H9 (cell line): ENCODE measurements around the gene SUN2. TPM values are rescaled to one million over a fixed set of nuclear protein-coding genes. Genes with fewer than 3 reads are reported as not detected.

Source experiments
- DNase-seq: peaks from one replicate; pipeline ENCODE4 v3.0.0-alpha.2; 2017
- H2AFZ ChIP-seq: one replicate; pipeline ENCODE4 v1.6.1; 2013; ENCODE audit warnings: mild to moderate bottlenecking, low read length, control low read depth, moderate library complexity
- H2AK5ac ChIP-seq: 2 replicates; pipeline ENCODE4 v1.6.1; 2013; ENCODE audit warnings: low read length, control low read depth, mixed read lengths; ENCODE audit not compliant: insufficient read length
- H2BK120ac ChIP-seq: one replicate; pipeline ENCODE4 v1.6.1; 2013; ENCODE audit warnings: low read depth, mild to moderate bottlenecking, low read length, control low read depth, inconsistent platforms; ENCODE audit not compliant: poor library complexity, severe bottlenecking
- H2BK12ac ChIP-seq: 2 replicates; pipeline ENCODE4 v1.6.1; 2013; ENCODE audit warnings: low read length, control low read depth, mixed read lengths, low read depth; ENCODE audit not compliant: insufficient read length
- H2BK15ac ChIP-seq: 2 replicates; pipeline ENCODE4 v1.6.1; 2013; ENCODE audit warnings: low read depth, low read length, control low read depth
- H2BK20ac ChIP-seq: one replicate; pipeline ENCODE4 v1.6.1; 2013; ENCODE audit warnings: low read depth, mild to moderate bottlenecking, low read length, control low read depth, inconsistent platforms; ENCODE audit not compliant: poor library complexity, severe bottlenecking
- H2BK5ac ChIP-seq: 2 replicates; pipeline ENCODE4 v1.6.1; 2013; ENCODE audit warnings: low read length, control low read depth, mixed read lengths; ENCODE audit not compliant: insufficient read length
- H3K14ac ChIP-seq: 2 replicates; pipeline ENCODE4 v1.6.1; 2013; ENCODE audit warnings: low read length, control low read depth; ENCODE audit not compliant: insufficient read depth
- H3K18ac ChIP-seq: 2 replicates; pipeline ENCODE4 v1.6.1; 2013; ENCODE audit warnings: low read depth, mild to moderate bottlenecking, mixed read lengths, low read length, control low read depth; ENCODE audit not compliant: insufficient read length
- H3K23ac ChIP-seq: 2 replicates; pipeline ENCODE4 v1.6.1; 2013; ENCODE audit warnings: low read length, control low read depth, mixed read lengths, low read depth; ENCODE audit not compliant: insufficient read length
- H3K23me2 ChIP-seq: 2 replicates; pipeline ENCODE4 v1.6.1; 2013; ENCODE audit warnings: low read depth, mild to moderate bottlenecking, mixed read lengths, low read length, control low read depth; ENCODE audit not compliant: insufficient read length, poor library complexity, severe bottlenecking
- H3K27ac ChIP-seq: 2 replicates; pipeline ENCODE4 v1.5.1; 2013; ENCODE audit warnings: low read length, control low read depth, mixed read lengths, low read depth; ENCODE audit not compliant: insufficient read length
- H3K27me3 ChIP-seq: 2 replicates; pipeline ENCODE4 v1.6.1; 2013; ENCODE audit warnings: low read length, control low read depth, inconsistent platforms; ENCODE audit not compliant: insufficient read depth
- H3K4ac ChIP-seq: 2 replicates; pipeline ENCODE4 v1.6.1; 2013; ENCODE audit warnings: low read depth, mild to moderate bottlenecking, control low read depth, inconsistent platforms, low read length, moderate library complexity
- H3K4me1 ChIP-seq: 2 replicates; pipeline ENCODE4 v1.6.1; 2013; ENCODE audit warnings: low read length, control low read depth, inconsistent platforms; ENCODE audit not compliant: insufficient read depth
- H3K4me2 ChIP-seq: 2 replicates; pipeline ENCODE4 v1.6.1; 2013; ENCODE audit warnings: low read length, control low read depth, mixed read lengths; ENCODE audit not compliant: insufficient read length, insufficient read depth
- H3K56ac ChIP-seq: 2 replicates; pipeline ENCODE4 v1.6.1; 2013; ENCODE audit warnings: low read depth, mild to moderate bottlenecking, mixed read lengths, low read length, control low read depth; ENCODE audit not compliant: insufficient read length
- H3K79me1 ChIP-seq: 2 replicates; pipeline ENCODE4 v1.6.1; 2013; ENCODE audit warnings: low read depth, mild to moderate bottlenecking, moderate library complexity, low read length, control low read depth, inconsistent platforms; ENCODE audit not compliant: insufficient read depth, poor library complexity, severe bottlenecking
- H3K79me2 ChIP-seq: 2 replicates; pipeline ENCODE4 v1.6.1; 2013; ENCODE audit warnings: low read length, control low read depth, inconsistent platforms; ENCODE audit not compliant: insufficient read depth
- H3K9ac ChIP-seq: 2 replicates; pipeline ENCODE4 v1.6.1; 2013; ENCODE audit warnings: low read length, control low read depth, mixed read lengths; ENCODE audit not compliant: insufficient read length; ENCODE audit errors: extremely low read depth
- H3K9me3 ChIP-seq: one replicate; pipeline ENCODE4 v1.6.1; 2013; ENCODE audit warnings: low read depth, low read length, inconsistent platforms; ENCODE audit not compliant: control insufficient read depth
- H3T11ph ChIP-seq: one replicate; pipeline ENCODE4 v1.6.1; 2013; ENCODE audit warnings: mild to moderate bottlenecking, low read length, control low read depth, inconsistent platforms
- H4K20me1 ChIP-seq: one replicate; pipeline ENCODE4 v1.6.1; 2013; ENCODE audit not compliant: control insufficient read depth, insufficient read length, insufficient read depth
- H4K5ac ChIP-seq: 2 replicates; pipeline ENCODE4 v1.6.1; 2013; ENCODE audit warnings: low read depth, mild to moderate bottlenecking, mixed read lengths, low read length, control low read depth; ENCODE audit not compliant: insufficient read length
- H4K8ac ChIP-seq: replicated peaks from 2 replicates; pipeline ENCODE4 v1.6.1; 2013; ENCODE audit warnings: low read length, control low read depth, mixed read lengths, low read depth; ENCODE audit not compliant: insufficient read length
- H4K91ac ChIP-seq: 2 replicates; pipeline ENCODE4 v1.6.1; 2013; ENCODE audit warnings: low read depth, mild to moderate bottlenecking, moderate library complexity, mixed read lengths, low read length, control low read depth; ENCODE audit not compliant: insufficient read length
- H3K27ac Mint-ChIP-seq, 3 experiments: 2 replicates in 2 of 3; 3 replicates in 1 of 3; pipeline ENCODE4 v1.8.0; 2020 to 2021; ENCODE audit warnings: mixed read lengths in 3 of 3, mild to moderate bottlenecking in 1 of 3, moderate library complexity in 1 of 3
- H3K27me3 Mint-ChIP-seq: 2 replicates; pipeline ENCODE4 v1.8.0; 2021; ENCODE audit warnings: low read depth, mild to moderate bottlenecking, moderate library complexity, mixed read lengths
- H3K36me3 Mint-ChIP-seq, 3 experiments: 2 replicates in 2 of 3; 3 replicates in 1 of 3; pipeline ENCODE4 v1.8.0; 2020 to 2021; ENCODE audit warnings: low read depth in 3 of 3, mixed read lengths in 3 of 3; ENCODE audit not compliant: insufficient read depth in 1 of 3
- H3K4me1 Mint-ChIP-seq, 2 experiments: 2 replicates each; pipeline ENCODE4 v1.8.0; 2020; ENCODE audit warnings: mixed read lengths in 2 of 2
- H3K4me3 Mint-ChIP-seq, 2 experiments: 2 replicates in 1 of 2; 3 replicates in 1 of 2; pipeline ENCODE4 v1.8.0; 2020 to 2021; ENCODE audit warnings: mild to moderate bottlenecking in 2 of 2, mixed read lengths in 2 of 2, moderate library complexity in 1 of 2
- H3K9me3 Mint-ChIP-seq, 2 experiments: 2 replicates in 1 of 2; 3 replicates in 1 of 2; pipeline ENCODE4 v1.8.0; 2020; ENCODE audit warnings: mild to moderate bottlenecking in 2 of 2, mixed read lengths in 2 of 2, moderate library complexity in 1 of 2
- CTCF ChIP-seq: fragments of 200-600 bp; sonication (generic); conservative IDR thresholded peaks from 3 replicates; pipeline ENCODE4 v1.8.0; 2021; ENCODE audit warnings: antibody characterized with exemption, mild to moderate bottlenecking
- WGBS: extraction: QIAGEN DNeasy Blood & Tissue Kit; methylation state at CpG from one replicate; pipeline ENCODE4 v1.1.7; 2013; ENCODE audit warnings: missing lambda C conversion rate, low lambda C conversion rate, mixed read lengths; ENCODE audit not compliant: insufficient read length; ENCODE audit errors: extremely low coverage; 5-methylcytosine and 5-hydroxymethylcytosine counted together
- total RNA-seq: library from RNA; stranded (reverse); gene quantifications from 2 replicates; pipeline ENCODE4 v1.2.1, GENCODE V29; 2021

SUN2 gene
- total RNA-seq, 1 experiment from 2014 or later: 12.0 TPM

- no peak overlapping the region for H2BK15ac ChIP-seq
- no peak for TF ChIP-seq CTCF
- no peak overlapping the region for H3K23ac ChIP-seq
- no peak for DNase-seq
- H3T11ph ChIP-seq: no peak overlapping the region
- H3K14ac ChIP-seq: peak overlapping the region; percentile 96
- H3K4me2 ChIP-seq: peak overlapping the region; percentile 94
- H2BK5ac ChIP-seq: no peak overlapping the region
- peaks cover 10% of the 10 kb centered on the region for H3K4me1 ChIP-seq
- no peak overlapping the region for H4K5ac ChIP-seq
- peaks cover 15% of the 10 kb centered on the region for H3K23me2 ChIP-seq
- Mint-ChIP-seq H3K9me3 (no peaks in the 10 kb centered on the region), H3K27ac (peak overlapping the region in 1 of 3 experiments; percentile 44; a peak in 2 of 7 replicates), H3K4me1 (peaks cover 44 to 50% of the 10 kb centered on the region in 2 experiments), H3K36me3 (peaks cover 6 to 24% (median 21%) of the 10 kb centered on the region in 3 experiments; a peak in 5 of 7 replicates), H3K4me3 (peak overlapping the region; percentile 93 to 95), H3K27me3 (no peaks in the 10 kb centered on the region; the same call in 1 of the 2 replicates)
- no peak overlapping the region; the same call in 1 of the 2 replicates for H3K4ac ChIP-seq
- H2BK20ac ChIP-seq: no peak overlapping the region
- H3K56ac ChIP-seq: no peak overlapping the region
- no peaks in the 10 kb centered on the region for H3K27me3 ChIP-seq
- no peak overlapping the region for H3K27ac ChIP-seq
- H3K79me2 ChIP-seq: peaks cover 34% of the 10 kb centered on the region; the same call in 1 of the 2 replicates
- no peak overlapping the region for H2AFZ ChIP-seq
- H3K18ac ChIP-seq: peak overlapping the region; percentile 85
- no peak overlapping the region for H2BK120ac ChIP-seq
- H2AK5ac ChIP-seq: no peak overlapping the region
- no peak overlapping the region for H4K91ac ChIP-seq
- whole genome bisulfite sequencing: no CpG with 5 or more reads among the region's 80 CpGs
- H4K8ac ChIP-seq: no peak overlapping the region
- peaks cover 7% of the 10 kb centered on the region for H3K79me1 ChIP-seq
- H4K20me1 ChIP-seq: no peaks in the 10 kb centered on the region
- peak overlapping the region; percentile 48 for H3K9ac ChIP-seq
- H3K9me3 ChIP-seq: no peaks in the 10 kb centered on the region
- H2BK12ac ChIP-seq: peak overlapping the region; percentile 51
Observed at GRCh38 chr22:38706101-38706900, 49.5 kb downstream of the SUN2 start.
